Measurements from ENCODE around the gene HTRA3.

HTRA3 gene

DNA sequence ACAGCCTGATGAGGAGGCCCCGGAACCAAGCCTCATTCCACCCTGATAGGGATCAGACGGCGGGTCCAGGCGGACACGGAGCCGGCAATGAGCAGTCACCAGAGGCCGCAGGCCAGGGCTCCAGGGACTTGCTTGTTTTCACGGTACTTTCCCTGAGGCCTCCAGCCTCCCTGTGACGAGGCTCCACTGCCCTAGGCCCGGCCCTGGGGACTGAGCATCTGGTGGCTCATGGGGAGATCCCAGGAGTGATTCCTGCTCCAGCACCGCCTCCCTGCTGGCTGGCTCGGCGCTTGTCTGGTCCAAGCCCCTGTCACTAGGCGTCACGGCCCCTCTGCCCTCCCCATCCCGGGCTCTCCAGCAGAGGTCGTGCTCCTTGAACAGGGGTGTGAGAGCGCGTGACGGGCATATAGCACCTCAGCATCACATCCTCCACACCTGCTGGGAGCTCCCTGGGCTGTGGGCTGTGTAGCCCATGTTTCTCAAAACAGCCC lies 14.1 kb downstream of the HTRA3 start:
- Histone ChIP-seq H4K20me1 (ENCODE audit: low read depth, low read length) (no peaks in the 10 kb centered on the region), H3K4me2 (ENCODE audit: low read depth, low read length, poor library complexity, severe bottlenecking) (no peak overlapping the region), H3K36me3 (ENCODE audit: low read length) (no peaks in the 10 kb centered on the region), H3K9me3 (ENCODE audit: insufficient read depth, low read length) (no peaks in the 10 kb centered on the region), H3K27me3 (ENCODE audit: low read length) (no peaks in the 10 kb centered on the region), H3K79me2 (ENCODE audit: insufficient read depth, low read length) (no peaks in the 10 kb centered on the region), H3K9me2 (replicated peaks; ENCODE audit: insufficient read depth, low read length) (no peaks in the 10 kb centered on the region), H3K9ac (ENCODE audit: low read length) (no peak overlapping the region), H3K27ac (ENCODE audit: low read depth, low read length) (no peak overlapping the region), H3F3A (ENCODE audit: insufficient read depth) (no peaks in the 10 kb centered on the region), H3K4me3 (ENCODE audit: insufficient read depth, low read length, poor library complexity, severe bottlenecking) (no peak overlapping the region), H2AFZ (ENCODE audit: low read depth, low read length, severe bottlenecking) (no peak overlapping the region)
- no peak for TF ChIP-seq EZH2phosphoT487 (conservative IDR thresholded peaks at IDR 0.05; ENCODE audit: low read length)
- TF ChIP-seq, protein P1, sequence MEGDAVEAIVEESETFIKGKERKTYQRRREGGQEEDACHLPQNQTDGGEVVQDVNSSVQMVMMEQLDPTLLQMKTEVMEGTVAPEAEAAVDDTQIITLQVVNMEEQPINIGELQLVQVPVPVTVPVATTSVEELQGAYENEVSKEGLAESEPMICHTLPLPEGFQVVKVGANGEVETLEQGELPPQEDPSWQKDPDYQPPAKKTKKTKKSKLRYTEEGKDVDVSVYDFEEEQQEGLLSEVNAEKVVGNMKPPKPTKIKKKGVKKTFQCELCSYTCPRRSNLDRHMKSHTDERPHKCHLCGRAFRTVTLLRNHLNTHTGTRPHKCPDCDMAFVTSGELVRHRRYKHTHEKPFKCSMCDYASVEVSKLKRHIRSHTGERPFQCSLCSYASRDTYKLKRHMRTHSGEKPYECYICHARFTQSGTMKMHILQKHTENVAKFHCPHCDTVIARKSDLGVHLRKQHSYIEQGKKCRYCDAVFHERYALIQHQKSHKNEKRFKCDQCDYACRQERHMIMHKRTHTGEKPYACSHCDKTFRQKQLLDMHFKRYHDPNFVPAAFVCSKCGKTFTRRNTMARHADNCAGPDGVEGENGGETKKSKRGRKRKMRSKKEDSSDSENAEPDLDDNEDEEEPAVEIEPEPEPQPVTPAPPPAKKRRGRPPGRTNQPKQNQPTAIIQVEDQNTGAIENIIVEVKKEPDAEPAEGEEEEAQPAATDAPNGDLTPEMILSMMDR (IDR thresholded peaks at IDR 0.05; ENCODE audit: insufficient read depth, low read length, poor library complexity, severe bottlenecking) = peak; percentile 14

DNA sequence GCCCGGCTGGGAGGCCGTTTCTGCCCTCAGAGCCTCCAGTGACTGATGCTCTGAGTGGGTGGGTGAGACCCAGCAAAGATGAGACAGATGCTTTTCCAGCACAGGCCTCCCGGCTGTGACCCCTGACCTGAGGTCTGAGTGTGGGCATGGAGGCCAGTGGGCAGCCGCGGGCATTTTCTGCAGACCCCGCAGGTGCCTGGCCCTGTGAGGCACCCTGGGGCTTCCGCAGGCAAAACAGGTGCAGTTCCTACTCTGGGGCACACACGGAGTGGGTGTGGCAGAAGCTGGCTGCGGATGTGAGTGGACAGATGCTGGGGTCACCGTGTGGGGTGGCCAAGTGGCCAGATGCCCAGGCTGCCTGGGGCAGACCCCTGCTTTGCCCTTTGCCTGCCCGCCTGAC lies 14.8 kb downstream of the HTRA3 start:
- no peaks in the 10 kb centered on the region for H3K9me3 ChIP-seq (ENCODE audit: insufficient read depth, low read length)
- H3K4me3 ChIP-seq (ENCODE audit: insufficient read depth, low read length, poor library complexity, severe bottlenecking) = no peak overlapping the region
- H3K4me2 ChIP-seq (ENCODE audit: low read depth, low read length, poor library complexity, severe bottlenecking) = no peak overlapping the region
- no peaks in the 10 kb centered on the region for H3F3A ChIP-seq (ENCODE audit: insufficient read depth)
- no peaks in the 10 kb centered on the region for H3K36me3 ChIP-seq (ENCODE audit: low read length)
- H2AFZ ChIP-seq (ENCODE audit: low read depth, low read length, severe bottlenecking) = no peak overlapping the region
- no peaks in the 10 kb centered on the region for H3K27me3 ChIP-seq (ENCODE audit: low read length)
- H3K9ac ChIP-seq (ENCODE audit: low read length) = no peak overlapping the region
- H3K79me2 ChIP-seq (ENCODE audit: insufficient read depth, low read length) = no peaks in the 10 kb centered on the region
- no peaks in the 10 kb centered on the region for H3K9me2 ChIP-seq (replicated peaks; ENCODE audit: insufficient read depth, low read length)
- H3K27ac ChIP-seq (ENCODE audit: low read depth, low read length) = no peak overlapping the region
- no peaks in the 10 kb centered on the region for H4K20me1 ChIP-seq (ENCODE audit: low read depth, low read length)
- TF ChIP-seq, protein P1 (IDR thresholded peaks at IDR 0.05; ENCODE audit: insufficient read depth, low read length, poor library complexity, severe bottlenecking) = no peak
- no peak for TF ChIP-seq EZH2phosphoT487 (conservative IDR thresholded peaks at IDR 0.05; ENCODE audit: low read length)

DNA sequence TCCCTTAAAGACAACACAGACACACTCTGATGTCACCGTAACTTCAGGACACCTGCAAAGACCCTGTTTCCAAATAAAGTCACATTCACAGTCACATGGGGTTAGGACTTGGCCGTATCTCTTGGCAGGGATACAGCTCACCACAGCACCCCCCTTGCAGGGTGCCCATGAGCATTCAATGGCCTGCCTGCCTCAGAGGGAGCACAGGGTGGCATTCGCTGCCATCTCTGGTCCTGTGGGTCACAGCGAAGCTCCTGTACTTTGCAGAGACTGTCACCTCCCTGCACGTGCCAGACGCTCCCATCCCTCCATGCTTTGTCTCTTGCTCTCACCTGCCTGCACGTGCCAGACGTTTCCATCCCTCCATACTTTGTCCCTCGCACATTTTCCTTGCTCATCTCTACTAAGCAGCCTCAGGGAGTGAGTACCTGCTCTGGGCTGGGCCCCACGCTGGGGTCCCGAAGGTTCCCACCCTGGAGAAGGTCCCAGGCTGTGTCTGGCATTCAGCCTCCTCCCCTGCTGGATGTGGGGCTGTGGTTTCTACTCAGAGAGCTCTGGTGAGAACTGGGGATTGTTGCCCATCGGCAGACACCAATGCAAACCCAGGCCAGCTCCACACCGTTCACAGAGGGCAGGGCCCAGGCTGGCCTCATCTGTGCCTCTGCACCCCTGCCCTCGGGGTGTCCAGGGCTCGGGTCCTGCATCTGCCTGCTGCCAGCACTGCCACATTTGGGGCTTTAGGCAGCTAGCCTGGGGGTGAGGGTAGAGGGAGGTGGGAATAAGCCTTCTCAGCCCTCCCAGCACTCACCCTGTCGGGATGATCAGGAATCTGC lies 15.8 kb downstream of the HTRA3 start:
- H3K27ac ChIP-seq (ENCODE audit: low read depth, low read length) = no peak overlapping the region
- no peak overlapping the region for H3K9ac ChIP-seq (ENCODE audit: low read length)
- no peaks in the 10 kb centered on the region for H3K27me3 ChIP-seq (ENCODE audit: low read length)
- H3K4me3 ChIP-seq (ENCODE audit: insufficient read depth, low read length, poor library complexity, severe bottlenecking) = no peak overlapping the region
- H3F3A ChIP-seq (ENCODE audit: insufficient read depth) = no peaks in the 10 kb centered on the region
- no peak for TF ChIP-seq EZH2phosphoT487 (conservative IDR thresholded peaks at IDR 0.05; ENCODE audit: low read length)
- TF ChIP-seq, protein P1 (IDR thresholded peaks at IDR 0.05; ENCODE audit: insufficient read depth, low read length, poor library complexity, severe bottlenecking) = no peak
- no peaks in the 10 kb centered on the region for H3K79me2 ChIP-seq (ENCODE audit: insufficient read depth, low read length)
- H3K9me2 ChIP-seq (replicated peaks; ENCODE audit: insufficient read depth, low read length) = no peaks in the 10 kb centered on the region
- H3K36me3 ChIP-seq (ENCODE audit: low read length) = no peaks in the 10 kb centered on the region
- H3K9me3 ChIP-seq (ENCODE audit: insufficient read depth, low read length) = no peaks in the 10 kb centered on the region
- H3K4me2 ChIP-seq (ENCODE audit: low read depth, low read length, poor library complexity, severe bottlenecking) = no peak overlapping the region
- H2AFZ ChIP-seq (ENCODE audit: low read depth, low read length, severe bottlenecking) = no peak overlapping the region
- H4K20me1 ChIP-seq (ENCODE audit: low read depth, low read length) = no peaks in the 10 kb centered on the region

All from SU-DHL-6 (cell line).